Smooth muscle cell of the brain vasculature (primary cell): ENCODE results near the gene CNN2.
"Not testable (repeated sequence)": the region's sequence is repeated elsewhere in the genome, so short reads cannot be mapped to it uniquely, and the experiment has no call there.

ENCODE experiments used
- DNase-seq: peaks from one replicate; pipeline ENCODE4 v3.0.0-alpha.2; 2012; ENCODE audit warnings: low read depth, low spot score

The CNN2 gene

DNA sequence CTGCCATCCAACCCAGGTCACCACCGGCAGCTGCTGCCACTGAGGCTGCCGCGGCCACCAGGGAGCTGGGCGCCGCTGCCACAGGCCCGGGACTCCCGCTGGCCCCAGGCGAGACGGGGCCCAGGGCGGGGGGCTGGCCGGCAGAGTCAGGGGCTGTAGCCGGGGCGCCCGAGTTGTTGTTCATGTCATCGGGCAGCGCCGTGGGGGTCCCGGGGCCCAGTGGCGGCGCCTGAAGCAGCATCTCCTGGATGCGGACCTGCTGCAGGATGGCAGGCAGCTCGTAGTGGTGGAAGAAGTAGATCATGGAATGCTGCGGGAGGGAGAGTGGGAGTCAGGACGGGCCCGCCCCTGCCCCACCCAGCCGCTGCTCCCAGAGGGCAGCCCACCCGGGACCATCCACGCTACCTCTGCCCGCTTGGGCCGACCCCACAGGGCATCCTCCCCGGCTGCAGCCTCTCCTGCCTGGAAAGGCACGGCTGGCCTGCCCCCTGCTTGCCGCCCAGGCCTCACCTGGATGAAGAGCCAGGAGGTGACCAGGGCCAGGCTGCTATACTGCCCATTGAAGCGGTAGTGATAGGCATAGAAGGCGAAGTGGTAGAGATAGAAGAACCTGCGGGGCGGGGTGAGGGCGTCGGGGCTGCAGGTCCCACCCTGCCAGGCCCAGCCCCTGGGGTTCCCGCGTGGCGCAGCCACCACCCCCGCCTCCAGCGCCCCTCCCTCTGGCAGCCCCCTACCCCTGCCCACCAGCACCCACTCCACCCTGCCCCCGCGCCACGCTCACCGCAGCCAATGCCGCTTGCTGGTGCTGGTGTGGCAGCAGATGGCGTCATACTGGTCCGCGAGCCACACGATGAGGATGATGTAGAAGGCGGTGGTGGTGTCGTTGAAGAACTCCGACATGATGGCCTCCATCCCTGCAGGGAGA, 15.6 kb upstream of the CNN2 start:
- no peak for DNase-seq

DNA sequence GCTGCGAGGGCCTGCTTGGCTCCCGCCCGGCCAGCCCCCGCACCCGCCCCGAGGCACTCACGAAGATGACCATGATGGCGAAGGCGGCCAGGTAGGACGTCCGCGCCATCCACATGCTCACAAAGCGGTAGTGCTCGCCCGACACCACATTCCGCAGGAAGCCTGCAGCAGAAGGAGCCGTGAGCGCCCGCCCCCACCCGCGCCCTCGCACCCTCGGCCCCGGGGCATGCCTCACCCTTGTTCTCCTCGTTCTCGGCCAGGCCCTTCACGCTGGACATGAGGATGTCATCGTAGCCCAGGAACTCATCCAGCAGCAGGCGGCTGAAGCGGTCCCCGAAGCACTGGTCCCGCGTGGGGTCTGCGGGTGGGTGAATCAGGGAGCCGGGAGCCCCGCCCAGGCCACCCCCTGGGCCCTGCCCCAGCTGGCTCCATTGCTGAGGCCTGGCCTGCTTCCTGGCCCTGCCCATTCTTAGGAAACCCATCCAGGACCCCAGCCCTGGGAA, 14.5 kb upstream of the CNN2 start:
- DNase-seq: no peak

DNA sequence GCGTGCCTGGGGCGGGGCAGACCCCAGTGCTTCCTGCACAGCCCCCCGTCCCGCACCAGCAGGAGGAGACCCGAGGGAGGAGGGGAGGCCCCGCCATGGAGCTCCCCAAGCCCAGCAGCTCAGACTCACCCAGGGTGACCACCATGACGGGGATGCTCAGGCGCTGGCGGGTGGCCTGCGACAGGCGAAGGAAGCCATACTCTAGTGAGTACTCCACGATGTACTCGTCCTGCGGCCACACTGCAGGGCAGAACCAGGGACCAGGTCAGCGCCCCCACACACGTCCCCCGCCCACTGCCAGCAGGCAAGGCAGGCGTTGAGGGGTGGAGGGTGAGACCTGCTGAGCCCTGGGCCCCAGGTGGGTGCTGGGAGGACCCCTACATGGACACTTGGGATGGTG, 14.1 kb upstream of the CNN2 start:
- DNase-seq: no peak

DNA sequence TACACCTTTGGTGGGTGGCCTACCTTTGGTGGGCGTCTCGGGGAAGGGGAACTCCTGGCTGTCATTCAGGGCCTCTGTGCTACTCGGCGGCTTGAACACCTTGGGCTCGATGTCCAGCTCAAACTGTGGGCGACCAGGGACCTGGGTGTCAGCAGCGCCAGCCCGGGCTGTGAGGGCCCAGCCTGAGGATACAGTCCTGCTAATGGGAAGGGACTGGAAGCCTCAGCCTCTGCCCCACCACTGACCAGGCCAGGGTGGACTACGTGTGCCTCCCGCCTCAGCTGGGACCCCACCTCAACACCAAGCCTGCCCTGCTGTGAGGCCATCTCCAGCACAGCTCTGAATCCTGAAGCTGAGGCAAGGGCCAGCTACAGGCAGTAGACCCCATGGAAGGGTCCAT, 13.2 kb upstream of the CNN2 start:
- DNase-seq: no peak

DNA sequence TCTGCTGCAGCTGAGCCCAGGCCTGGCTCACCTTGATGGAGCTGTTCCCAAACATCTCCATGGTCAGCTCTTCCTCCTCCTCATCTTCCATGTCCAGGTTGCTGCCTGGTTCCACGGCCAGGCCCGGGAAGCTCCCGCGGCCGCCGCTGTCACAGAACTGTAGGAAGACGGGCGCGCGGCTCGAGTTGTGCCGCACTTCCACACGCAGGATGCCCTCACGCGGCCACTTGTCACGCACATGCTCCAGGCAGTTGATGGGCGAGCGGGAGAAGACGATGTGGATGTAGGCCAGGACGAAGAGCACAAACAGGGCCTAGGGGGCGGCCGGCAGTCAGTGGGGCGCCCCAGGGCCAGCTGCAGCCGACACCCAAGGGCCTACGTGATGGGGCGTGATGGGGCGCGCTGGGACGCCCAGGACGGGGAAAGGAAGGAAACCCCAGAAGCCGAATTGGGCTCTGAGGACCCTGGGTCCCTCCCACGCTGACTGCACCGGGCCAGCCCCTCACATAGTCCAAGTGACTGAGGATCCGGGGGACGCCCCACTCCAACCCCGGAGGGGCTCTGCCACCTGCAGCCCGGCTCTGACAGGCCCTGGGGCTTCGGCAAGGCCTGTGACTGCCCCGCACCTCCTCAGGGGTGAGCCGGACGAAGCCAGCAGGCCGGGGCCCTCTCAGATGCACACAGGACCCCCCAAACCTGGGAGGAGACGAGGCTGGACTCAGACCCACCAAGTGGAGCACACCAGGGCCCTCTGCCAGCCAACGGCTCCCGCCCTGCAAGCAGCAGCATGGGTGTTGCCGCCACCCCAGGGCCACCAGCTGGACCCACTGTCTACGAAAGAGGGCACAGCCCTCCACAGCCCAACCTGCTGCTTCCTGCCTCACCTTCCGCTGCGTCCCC, 12.0 kb upstream of the CNN2 start:
- DNase-seq: no peak

DNA sequence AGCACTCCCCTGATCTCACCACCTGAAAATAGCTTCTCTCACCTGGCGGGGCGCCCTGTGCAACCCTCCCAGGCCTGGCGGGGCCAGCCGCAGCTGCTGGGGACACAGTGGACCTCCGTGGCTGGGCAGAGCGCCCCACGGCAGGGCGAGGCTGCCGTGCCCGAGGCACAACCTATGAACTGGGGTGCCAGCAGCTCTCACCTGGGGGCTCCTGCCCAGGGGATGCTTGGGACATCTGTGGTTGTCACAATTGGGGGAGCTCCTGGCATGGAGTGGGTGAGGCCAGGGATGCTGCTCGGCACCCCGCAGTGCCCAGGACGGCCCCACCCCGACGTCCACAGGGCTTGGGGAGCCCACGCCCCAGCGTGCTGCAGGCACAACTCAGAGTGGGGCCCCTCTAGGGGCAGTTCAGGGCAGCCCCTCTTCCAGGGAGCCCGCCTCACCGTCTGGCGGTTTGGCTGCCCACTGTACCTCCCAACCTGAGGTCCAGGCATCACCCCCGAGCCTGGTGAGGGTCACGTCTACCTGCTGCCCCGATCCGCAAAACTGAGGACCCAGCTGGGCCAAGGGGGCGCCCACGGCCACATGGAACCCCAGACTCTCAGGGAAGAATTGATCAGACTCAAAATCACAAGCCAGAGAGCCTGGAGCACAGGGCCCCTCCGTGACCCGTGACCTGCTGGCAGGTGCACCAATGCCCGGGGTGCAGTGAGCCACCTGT, 11.2 kb upstream of the CNN2 start:
- no peak for DNase-seq

DNA sequence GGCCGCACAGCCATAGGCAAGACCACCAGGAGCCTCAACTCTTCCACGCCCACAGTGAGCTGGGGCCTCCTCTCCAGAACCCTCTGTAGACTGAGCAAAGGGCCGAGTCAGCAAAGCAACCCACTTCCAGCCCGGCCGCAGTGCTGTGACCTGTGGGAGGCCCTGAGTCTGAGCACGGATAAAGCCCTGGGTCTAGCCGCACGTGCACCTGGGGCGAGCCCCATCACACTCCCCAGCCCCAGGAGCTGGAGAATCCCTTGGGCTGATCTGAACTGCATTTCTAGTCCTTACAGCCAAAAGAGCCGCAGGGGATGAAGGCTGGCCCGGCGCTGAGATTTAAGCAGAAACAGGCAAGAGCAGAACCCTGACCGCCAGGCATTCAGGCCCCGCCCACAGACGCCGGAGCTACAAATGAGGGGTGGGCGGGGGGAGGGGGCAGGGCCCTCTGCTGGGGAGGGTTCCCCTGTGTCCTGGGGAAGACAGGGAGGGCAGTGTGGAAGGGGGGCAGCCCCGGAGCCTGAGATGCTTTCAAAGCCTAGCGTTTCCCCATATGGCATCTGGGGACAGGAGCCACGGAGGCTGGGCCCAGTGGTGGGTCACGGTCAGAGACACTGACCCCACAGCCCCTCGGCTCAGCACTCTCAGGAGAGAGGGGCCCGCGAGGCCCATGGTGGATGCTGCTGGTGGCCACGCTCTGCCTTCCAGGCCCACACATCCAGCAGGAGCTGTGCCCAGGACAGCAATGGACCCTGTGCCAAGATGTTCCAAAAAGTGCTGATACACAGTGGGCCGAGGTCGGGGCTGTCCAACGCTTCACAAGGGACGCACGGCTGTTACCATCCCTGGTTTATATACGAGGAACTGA, 10.4 kb upstream of the CNN2 start:
- DNase-seq: no peak

DNA sequence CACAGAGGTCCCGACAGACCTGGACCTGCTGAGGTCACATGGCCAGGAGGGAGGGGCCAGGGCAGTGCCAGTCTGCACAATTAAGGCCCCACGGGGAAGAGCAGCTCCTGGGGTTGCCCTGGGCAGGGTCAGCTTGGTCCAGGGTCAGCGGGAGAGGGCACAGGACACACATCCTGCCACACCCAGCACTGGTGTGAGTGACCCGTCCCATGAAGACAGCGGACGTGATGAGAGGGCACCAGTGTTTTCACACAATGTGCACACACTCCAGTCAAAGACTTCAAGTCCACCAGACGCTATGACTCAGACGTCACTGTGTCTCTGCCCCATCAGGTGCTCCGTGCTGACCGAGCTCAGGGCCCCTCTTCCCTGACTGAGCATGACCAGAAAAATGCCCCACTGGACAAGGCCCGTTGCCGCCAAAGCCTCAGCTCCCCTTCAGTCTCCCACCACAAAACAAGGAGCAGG, 9.7 kb upstream of the CNN2 start:
- DNase-seq: no peak

DNA sequence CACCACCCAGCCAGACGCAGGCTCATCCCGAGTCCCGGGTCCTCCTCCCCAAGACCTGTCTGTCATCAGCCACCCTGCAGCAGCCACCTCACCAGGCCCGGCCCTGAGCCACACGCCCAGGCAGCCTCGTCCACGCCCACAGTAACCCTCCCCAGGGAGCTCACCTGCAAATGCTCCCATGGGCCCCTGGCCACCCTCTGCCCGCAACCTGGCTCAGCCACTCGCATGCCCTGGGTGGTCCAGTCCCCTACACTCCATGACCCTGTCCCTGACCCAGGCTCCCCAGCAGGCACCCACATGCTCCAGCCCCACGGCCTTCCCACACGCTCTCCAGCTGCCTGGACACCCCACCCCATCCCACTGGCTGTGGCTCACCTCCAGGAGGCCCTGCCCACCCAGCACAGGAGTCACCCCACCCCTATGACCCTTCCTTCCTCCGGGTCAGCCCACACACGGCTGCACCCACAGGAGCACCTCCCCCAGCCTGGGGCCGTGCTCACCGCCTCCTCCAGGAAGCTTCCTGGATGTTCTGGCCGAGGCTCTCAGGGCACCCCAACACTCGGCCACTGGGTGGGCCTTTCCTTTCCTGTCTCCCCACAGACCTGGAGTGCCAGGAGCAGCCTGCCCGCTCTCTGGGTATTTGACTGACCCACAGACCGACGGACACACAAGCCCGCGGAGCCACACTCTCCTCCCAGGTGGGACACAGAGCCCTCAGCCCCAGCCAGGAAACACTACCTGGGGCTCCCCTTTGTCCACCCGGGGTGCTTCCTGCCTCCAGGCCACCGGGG, 9.1 kb upstream of the CNN2 start:
- DNase-seq: no peak

DNA sequence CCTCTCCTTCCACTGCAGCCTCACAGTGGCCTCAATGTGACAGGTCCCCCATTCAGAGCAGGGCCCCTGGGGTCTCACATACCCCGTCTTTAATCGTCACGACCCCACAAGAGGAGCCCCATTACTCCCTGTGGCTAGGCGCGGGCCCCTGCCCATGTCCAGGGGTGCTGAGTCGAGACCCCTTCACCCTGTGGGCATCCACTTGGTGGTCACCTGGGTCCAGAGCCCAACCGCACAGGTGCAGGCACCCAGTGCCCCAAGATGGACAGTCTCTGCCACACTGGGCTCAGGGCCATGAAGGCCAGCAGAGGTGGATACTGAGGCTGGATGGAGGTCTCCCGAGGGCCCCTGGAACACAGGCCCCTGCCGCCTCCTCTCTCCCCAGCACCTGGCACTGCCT, 8.5 kb upstream of the CNN2 start:
- DNase-seq: no peak

DNA sequence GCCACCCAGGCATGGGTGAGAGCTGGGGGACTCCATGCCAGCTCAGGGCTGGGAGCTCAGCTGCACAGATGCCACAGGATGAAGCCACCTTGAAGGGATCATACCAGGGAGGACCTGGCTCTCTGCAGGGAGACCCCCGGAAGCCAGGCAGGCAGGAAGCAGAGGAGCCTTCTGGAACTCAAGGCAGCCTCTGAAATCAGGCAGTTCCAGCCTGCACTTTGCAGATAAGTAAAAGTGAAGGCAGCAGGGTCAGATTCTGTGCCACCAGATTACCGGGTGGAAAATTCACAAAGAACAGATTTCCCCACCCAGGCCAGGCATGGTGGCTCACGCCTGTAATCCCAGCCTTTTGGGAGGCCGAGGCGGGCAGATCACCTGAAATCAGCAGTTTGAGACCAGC, 8.0 kb upstream of the CNN2 start:
- DNase-seq: no peak

DNA sequence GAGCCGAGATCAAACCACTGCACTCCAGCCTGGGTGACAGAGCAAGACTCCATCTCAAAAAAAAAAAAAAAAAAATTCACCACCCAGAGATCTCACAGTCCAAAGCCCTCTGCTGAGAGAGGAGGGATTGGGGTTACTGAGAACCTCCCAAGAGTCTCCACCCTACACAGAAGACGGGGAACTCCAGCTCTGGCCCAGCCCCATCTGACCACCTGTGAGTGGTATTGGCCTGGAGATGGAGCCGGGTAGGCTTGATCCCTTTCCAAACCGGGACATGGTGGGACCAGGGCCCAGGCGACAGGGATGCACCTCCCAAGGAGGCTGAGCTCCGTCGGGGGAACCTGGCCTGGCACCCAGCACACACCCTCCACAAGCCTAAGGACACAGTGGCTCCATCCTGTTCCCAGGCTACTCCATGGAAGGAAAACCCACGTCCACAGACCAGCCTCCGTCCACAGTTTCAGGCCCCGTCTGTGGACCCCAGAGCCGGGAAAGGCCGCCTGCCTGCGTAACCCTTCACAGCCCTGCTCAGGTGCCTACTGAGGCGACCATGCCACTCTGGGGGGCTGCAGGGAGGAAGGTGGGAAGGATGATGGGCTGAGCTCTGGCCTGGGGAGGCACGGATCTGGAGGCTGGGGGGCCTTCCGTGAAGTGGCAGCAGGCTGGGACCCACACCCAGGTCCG, 7.3 kb upstream of the CNN2 start:
- no peak for DNase-seq

DNA sequence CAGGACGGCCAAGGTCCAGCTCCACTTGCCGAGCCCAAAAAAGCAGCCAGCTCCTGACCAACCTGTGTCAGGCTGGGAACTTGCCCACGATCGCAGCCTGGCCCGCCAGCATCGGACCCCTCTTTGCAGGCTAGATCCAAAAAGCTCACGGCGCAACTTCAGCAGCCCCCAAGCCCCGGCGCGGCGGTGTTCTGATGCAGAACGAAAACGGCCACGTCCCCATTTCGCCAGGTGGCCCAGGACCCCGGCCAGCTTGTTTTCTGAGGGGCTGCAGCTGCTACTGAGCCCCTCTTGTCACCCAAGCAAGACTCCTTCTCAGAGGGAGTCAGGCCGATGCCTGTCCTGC, 6.8 kb upstream of the CNN2 start:
- no peak for DNase-seq

DNA sequence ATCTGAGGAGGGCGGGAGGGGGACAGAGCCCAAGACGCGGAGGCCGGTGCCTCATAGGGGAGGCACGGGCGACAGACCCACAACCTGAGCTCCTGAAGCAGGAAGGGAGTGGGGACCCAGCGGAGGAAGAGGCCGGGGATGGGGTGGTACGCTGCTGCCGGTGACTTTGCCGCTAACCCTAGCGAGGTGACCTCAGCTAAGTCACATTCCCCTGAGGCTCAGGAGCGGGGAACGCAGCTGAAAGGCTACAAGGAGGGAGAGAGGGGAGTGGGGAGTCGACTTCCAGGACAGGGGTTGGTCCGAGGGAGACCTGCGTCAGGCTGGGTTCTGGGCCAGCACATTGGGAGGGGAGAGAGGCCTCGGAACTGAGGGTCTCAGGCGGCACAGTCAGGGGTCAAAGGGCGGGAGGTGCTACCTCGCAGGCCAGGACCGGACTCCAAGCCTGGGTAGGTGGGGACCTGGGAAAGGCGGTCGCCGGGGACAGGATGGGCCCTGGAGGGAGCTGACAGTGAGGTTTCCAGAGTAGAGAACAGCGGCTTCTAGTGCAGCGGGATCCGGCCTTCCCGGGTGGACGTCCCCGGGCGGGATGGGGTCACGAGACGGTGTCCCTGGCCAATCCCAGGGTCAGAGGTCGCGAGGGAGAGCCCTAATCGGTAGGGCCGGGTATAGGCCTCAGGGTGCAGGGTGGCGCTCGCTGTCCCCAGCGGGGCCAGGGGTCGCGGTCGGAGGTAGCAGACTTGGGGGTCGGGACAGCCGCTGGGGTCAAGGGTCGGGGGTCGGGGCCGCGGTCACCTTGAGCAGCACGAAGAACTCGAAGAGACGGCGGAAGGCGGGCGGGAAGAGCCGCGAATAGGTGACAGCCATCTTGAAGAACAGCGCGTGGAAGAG, 6.2 kb upstream of the CNN2 start:
- no peak for DNase-seq

DNA sequence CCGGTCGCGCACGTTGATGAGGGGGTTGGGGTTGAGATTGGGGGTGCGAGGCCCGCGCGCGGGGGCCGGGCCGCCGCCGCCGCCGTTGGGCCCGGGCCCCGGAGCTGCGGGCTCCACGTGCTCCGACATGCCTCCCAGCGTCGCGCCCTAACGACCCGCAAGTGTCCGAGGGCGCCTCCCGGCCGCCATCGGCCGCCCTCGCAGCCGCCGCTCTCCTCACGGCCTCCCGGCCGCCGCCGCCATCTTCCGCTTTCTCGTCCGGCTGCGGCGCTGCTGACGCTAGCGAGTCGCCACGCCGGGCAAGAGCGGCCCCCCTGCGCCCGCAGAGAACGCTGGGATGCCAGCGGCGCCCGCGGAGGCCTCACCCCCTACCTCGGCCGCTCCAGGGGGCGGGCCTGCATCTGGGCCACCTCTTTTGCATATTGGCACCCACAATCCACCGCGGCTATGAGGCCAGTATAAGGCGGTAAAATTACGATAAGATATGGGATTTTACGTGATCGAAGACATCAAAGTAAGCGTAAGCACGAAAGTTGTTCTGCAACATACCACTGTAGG, 5.5 kb upstream of the CNN2 start, which contains the start of gene TMEM259:
TMEM259 (minus strand) TSS at position 256 of the 558 bp plus-strand sequence; CDS start at position 129, 127 bp downstream.
- DNase-seq: peak; percentile 91

DNA sequence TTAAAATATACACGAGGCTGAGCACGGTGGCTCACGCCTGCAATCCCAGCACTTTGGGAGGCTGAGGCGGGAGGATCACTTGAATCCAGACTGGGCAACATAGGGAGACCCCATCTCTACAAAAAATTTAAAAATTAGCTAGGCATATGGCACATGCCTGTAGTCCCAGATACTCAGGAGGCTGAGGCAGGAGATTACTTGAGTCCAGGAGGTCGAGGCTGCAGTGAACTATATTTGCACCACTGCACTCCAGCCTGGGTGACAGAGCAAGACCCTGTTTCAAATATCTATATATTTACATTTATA, 2.6 kb upstream of the CNN2 start:
- DNase-seq: not testable (repeated sequence)

DNA sequence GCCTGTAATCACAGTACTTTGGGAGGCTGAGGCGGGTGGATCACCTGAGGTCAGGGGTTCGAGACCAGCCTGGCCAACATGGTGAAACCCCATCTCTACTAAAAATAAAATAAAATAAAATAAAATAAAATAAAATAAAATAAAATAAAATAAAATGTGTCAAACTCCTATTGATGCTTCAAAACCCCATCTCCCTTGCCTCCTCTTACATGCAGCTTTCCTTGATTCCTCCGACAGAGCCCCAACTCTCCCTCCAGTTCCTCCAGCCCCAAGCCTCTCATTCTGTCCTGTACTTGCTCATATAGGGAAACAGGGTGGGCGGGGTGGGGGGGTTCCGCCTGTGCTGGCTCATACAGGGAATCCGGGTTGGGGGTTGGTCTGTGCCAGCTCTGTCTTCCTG, 1.3 kb upstream of the CNN2 start:
- DNase-seq: not testable (repeated sequence)
